DND-41 (cell line): ENCODE measurements around the gene CHSY1.

Experiments
- ATAC-seq: fragments of 200-7000 bp; cut with Tn5 transposase; 3 replicates; pipeline ENCODE4 v1.9.1; 2021; ENCODE audit warnings: low read depth; ENCODE audit not compliant: insufficient read depth
- DNase-seq: peaks from one replicate; pipeline ENCODE4 v3.0.0-alpha.2; 2020
- H2AFZ ChIP-seq: 2 replicates; pipeline ENCODE4 v1.6.0; 2012; ENCODE audit warnings: low read depth, low read length
- H3K27ac ChIP-seq: 2 replicates; pipeline ENCODE4 v1.5.1; 2012; ENCODE audit warnings: low read length, inconsistent platforms
- H3K27me3 ChIP-seq: fragments of 200-600 bp; sonication (generic); 2 replicates; pipeline ENCODE4 v1.6.0; 2012; ENCODE audit warnings: low read length, mild to moderate bottlenecking, inconsistent platforms; ENCODE audit not compliant: insufficient read depth, poor library complexity
- H3K36me3 ChIP-seq: 2 replicates; pipeline ENCODE4 v1.5.1; 2012; ENCODE audit warnings: low read length, inconsistent platforms; ENCODE audit not compliant: insufficient read depth
- H3K4me1 ChIP-seq: 2 replicates; pipeline ENCODE4 v1.5.1; 2012; ENCODE audit warnings: mild to moderate bottlenecking, low read length; ENCODE audit not compliant: insufficient read depth
- H3K4me2 ChIP-seq: 2 replicates; pipeline ENCODE4 v1.6.0; 2012; ENCODE audit warnings: mild to moderate bottlenecking, moderate library complexity, low read length, inconsistent platforms; ENCODE audit not compliant: insufficient read depth
- H3K4me3 ChIP-seq, 2 experiments: fragments of 200-600 bp in 1 of 2; shearing (Covaris generic) in 1 of 2; 2 replicates each; pipeline ENCODE4 v1.5.1; 2012 to 2016; ENCODE audit warnings: inconsistent platforms in 2 of 2, low read length in 2 of 2, mild to moderate bottlenecking in 2 of 2, low read depth in 1 of 2, moderate library complexity in 1 of 2
- H3K79me2 ChIP-seq: 2 replicates; pipeline ENCODE4 v1.6.0; 2012; ENCODE audit warnings: low read length, inconsistent platforms; ENCODE audit not compliant: insufficient read depth
- H3K9ac ChIP-seq: 2 replicates; pipeline ENCODE4 v1.6.0; 2012; ENCODE audit warnings: low read depth, mild to moderate bottlenecking, inconsistent platforms, low read length, moderate library complexity
- H3K9me3 ChIP-seq: 2 replicates; pipeline ENCODE4 v1.5.1; 2012; ENCODE audit warnings: low read length, moderate library complexity, mild to moderate bottlenecking, inconsistent platforms; ENCODE audit not compliant: insufficient read depth, severe bottlenecking
- H4K20me1 ChIP-seq: 2 replicates; pipeline ENCODE4 v1.6.0; 2012; ENCODE audit warnings: low read length; ENCODE audit not compliant: insufficient read depth
- EZH2 ChIP-seq: IDR thresholded peaks from 3 replicates; pipeline ENCODE4 v1.6.1; 2012; ENCODE audit warnings: borderline replicate concordance, low read depth, mild to moderate bottlenecking, moderate library complexity, low read length, inconsistent platforms; ENCODE audit not compliant: severe bottlenecking
- TF ChIP-seq, protein P1 (sequence below): IDR thresholded peaks from 2 replicates; pipeline ENCODE4 v1.5.1; 2012; ENCODE audit warnings: borderline replicate concordance, low read length, moderate library complexity, mild to moderate bottlenecking; ENCODE audit not compliant: poor library complexity, severe bottlenecking; ENCODE audit errors: extremely low read depth

The CHSY1 gene

DNA sequence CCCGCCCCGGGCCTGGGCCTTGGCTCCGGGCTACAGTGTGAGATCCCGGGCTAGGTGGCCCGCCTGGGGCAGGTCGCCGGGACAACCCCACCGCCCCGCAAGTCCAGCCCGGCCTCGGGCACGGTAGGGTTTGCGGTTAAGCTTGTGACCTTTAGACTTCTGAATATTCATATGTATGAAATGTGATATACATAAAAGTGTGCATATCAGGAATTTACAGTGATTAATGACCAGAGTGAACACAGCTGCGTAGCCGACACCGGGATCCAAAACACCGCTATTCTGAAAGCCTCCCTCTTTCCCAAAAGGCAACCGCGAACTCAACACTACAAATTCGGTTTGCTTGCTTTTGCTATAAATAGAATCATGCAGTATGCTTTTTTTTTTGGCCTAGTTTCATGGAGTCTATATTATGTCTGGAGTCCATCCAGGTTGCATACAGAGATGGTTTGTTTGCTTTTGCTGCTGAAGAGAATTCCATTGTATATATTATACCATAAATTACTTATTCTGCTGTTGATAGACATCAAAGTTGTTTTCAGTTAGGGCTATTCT is 43.8 kb upstream of the CHSY1 start:
- ATAC-seq (no peak; the same call in 2 of the 3 replicates), DNase-seq (no peak)
- H3K9ac ChIP-seq: peak overlapping the region; percentile 81
- H3K4me3 ChIP-seq: peak overlapping the region; percentile 98 to 99; a peak in 3 of 4 replicates
- peaks cover 27% of the 10 kb centered on the region for H3K36me3 ChIP-seq
- H3K79me2 ChIP-seq: peaks cover 60% of the 10 kb centered on the region
- H3K27me3 ChIP-seq: no peaks in the 10 kb centered on the region
- peak overlapping the region; percentile 95 for H2AFZ ChIP-seq
- H3K27ac ChIP-seq: peak overlapping the region; percentile 90
- peaks cover 50% of the 10 kb centered on the region for H3K4me1 ChIP-seq
- TF ChIP-seq, protein P1, sequence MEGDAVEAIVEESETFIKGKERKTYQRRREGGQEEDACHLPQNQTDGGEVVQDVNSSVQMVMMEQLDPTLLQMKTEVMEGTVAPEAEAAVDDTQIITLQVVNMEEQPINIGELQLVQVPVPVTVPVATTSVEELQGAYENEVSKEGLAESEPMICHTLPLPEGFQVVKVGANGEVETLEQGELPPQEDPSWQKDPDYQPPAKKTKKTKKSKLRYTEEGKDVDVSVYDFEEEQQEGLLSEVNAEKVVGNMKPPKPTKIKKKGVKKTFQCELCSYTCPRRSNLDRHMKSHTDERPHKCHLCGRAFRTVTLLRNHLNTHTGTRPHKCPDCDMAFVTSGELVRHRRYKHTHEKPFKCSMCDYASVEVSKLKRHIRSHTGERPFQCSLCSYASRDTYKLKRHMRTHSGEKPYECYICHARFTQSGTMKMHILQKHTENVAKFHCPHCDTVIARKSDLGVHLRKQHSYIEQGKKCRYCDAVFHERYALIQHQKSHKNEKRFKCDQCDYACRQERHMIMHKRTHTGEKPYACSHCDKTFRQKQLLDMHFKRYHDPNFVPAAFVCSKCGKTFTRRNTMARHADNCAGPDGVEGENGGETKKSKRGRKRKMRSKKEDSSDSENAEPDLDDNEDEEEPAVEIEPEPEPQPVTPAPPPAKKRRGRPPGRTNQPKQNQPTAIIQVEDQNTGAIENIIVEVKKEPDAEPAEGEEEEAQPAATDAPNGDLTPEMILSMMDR: no peak
- no peak for TF ChIP-seq EZH2
- peaks cover 36% of the 10 kb centered on the region for H4K20me1 ChIP-seq
- H3K4me2 ChIP-seq: peak overlapping the region; percentile 92
- H3K9me3 ChIP-seq: no peaks in the 10 kb centered on the region

DNA sequence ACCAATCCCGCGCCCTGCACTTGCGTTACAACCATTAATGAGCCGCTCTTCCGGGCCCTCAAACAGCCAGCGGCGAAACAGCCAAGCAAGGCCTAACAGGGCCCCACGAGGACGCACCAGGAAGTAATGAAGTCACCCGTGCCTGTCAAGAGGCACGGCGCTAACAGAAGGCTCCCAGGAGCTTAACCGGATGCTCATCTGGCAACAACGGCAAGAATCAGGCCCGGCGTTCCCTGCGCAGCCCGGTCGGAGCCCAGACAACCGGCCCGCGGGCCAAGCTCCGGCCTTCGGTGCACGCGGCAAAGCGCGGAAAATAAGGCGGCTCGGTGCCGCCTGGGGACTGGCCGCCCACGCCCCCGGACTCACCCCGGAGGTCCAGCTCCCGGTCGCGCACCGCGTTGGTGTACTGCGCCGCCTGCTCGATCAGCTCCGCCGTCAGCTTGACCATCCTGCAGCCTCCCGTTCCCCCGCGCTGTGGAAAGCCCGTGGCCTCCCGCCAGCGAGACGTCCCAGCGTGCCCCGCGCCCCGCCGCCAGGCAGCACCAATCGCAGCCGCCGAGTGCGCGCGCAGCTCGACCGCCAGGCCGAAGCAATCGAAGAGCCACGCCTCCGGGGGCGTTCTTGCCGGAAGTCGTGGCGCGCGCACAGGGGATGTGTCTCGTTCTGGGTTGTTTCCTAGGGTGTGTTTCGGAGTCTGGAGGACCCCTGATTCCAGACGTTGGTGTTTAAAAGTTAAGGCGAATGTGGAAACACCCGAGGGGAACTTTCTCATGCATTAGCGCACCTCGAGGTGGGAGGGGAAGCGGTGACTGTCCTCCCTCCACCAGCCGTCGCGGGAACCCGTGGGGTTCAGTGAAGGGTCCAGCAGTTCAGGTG is 43.1 kb upstream of the CHSY1 start, which contains the start of gene SNRPA1:
SNRPA1 (minus strand) TSS at position 518 of the 876 bp plus-strand sequence; CDS start at position 448, 70 bp downstream.
- H3K27me3 ChIP-seq: no peaks in the 10 kb centered on the region
- H3K27ac ChIP-seq: peak within 1 kb of the TSS; percentile 90
- peaks cover 47% of the 10 kb centered on the region for H3K4me1 ChIP-seq
- peaks cover 33% of the 10 kb centered on the region for H3K36me3 ChIP-seq
- H3K9ac ChIP-seq: peak within 1 kb of the TSS; percentile 81
- no peaks in the 10 kb centered on the region for H3K9me3 ChIP-seq
- ATAC-seq: peak; percentile 82
- peak within 1 kb of the TSS; percentile 92 for H3K4me2 ChIP-seq
- DNase-seq: peak; percentile 95
- TF ChIP-seq, protein P1: no peak
- TF ChIP-seq EZH2: no peak
- H4K20me1 ChIP-seq: peaks cover 43% of the 10 kb centered on the region
- peak within 1 kb of the TSS; percentile 95 for H2AFZ ChIP-seq
- H3K4me3 ChIP-seq: peak within 1 kb of the TSS; percentile 98 to 99
- H3K79me2 ChIP-seq: peaks cover 67% of the 10 kb centered on the region

DNA sequence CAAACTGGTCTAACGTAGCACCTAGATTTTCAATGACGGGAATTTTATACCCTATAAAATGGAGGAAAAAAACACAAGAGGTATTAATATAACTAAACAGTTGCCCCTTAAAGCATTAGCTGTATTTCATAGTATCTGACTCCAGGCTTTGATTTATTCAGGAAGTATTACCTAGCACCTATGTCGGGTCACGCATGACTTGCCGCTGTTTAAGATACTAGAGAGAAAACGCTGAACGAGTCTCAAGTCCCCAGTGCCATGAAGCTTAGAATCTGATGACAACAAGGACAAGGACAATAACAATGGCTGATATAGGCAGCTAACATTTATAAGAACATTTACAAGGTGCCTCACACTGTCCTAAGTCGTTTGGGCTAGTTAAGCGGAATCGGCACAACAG is 41.3 kb upstream of the CHSY1 start:
- no peaks in the 10 kb centered on the region for H3K9me3 ChIP-seq
- no peak for ATAC-seq
- peak overlapping the region; percentile 98 to 99; a peak in 3 of 4 replicates for H3K4me3 ChIP-seq
- DNase-seq: no peak
- peak overlapping the region; percentile 82 for H3K27ac ChIP-seq
- H2AFZ ChIP-seq: no peak overlapping the region
- peaks cover 85% of the 10 kb centered on the region for H3K79me2 ChIP-seq
- H3K9ac ChIP-seq: peak overlapping the region; percentile 81
- no peak for TF ChIP-seq EZH2
- TF ChIP-seq, protein P1: no peak
- H3K27me3 ChIP-seq: no peaks in the 10 kb centered on the region
- H3K4me2 ChIP-seq: peak overlapping the region; percentile 92
- peaks cover 57% of the 10 kb centered on the region for H4K20me1 ChIP-seq
- H3K36me3 ChIP-seq: peaks cover 50% of the 10 kb centered on the region
- peaks cover 44% of the 10 kb centered on the region for H3K4me1 ChIP-seq
